ENCODE data around the gene ZNRF3.

Gene ZNRF3

DNA sequence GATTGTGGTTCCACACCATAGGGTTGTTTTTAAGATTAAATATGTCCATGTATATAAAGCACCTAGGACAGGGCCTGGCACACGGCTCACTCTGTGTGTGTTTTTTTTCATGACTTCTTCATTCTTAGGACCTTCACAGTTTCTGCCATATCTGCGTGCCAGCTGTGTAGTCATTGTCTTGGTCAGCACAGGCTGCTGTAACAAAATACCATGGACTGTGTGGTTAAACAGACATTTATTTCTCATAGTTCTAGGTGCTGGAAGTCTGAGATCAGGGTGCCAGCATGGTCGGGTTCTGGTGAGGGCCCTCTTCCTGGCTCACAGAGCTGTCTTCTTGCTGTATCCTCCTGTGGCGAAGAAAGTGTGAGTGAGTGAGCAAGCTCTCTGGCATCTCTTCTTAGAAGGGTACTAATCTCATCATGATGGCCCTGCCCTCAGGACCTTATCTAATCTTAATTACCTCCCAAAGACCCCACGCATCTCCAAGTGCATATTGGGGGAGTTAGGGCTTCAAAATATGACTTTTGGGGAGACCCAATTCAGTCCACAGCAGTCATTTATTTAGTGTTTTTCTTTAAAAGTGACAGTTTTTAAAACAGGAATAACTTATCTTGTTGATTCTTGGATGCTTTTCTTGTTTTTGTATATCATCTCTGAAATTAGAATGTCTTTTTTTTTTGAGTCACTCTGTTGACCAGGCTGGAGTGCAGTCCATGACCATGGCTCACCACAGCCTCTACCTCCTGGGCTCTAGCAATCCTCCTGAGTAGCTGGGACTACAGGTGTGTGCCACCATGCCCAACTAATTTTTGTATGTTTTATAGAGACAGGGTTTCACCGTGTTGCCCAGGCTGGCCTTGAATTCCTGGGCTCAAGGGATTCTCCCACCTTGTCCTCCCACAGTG lies 70.9 kb downstream of the ZNRF3 start:
- DNase-seq = no peak

DNA sequence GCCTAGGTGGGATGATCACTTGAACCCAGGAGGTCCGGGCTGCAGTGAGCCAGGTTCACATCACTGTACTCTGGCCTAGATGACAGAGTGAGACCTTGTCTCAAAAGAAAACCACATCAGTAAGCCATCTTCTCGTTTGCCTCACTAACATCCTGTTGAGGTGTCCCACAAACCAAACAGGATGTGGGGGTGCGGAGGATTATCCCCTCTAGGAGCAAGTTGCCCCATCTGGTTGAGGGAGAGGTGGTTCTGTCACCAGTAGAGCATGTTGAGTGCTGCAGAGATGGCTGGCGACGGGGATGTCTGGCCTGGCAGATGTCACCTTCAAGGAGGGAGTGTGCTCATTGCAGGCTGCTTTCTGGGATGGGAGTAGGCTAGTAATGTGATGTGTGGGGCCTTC lies 72.4 kb downstream of the ZNRF3 start:
- no peak for DNase-seq

DNA sequence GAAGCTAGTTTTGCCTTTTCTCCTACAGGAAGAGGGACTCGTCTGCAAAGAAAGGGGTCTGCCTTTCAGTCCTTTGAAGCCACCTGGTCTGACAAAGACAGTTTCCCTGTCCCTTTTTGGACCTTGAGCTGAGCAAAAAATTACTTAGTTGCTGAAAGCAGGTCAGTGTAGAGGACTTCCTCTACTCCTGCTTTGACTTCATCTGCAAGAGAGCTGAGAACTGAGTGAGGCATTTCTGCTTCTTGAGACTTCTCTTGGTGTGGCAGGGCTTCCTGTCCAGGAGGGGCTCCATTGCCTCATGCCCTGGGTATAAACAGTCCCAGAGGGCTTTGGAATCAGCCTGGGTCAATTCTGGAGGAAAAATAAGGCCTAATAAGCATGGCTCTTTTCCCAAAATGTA lies 73.1 kb downstream of the ZNRF3 start:
- peak in 3 of 4 experiments; percentile 6 to 29 (median 14) for DNase-seq

GRCh38 chr22:28958611-28959010 lies 75.2 kb downstream of the ZNRF3 start:
- DNase-seq = no peak

DNA sequence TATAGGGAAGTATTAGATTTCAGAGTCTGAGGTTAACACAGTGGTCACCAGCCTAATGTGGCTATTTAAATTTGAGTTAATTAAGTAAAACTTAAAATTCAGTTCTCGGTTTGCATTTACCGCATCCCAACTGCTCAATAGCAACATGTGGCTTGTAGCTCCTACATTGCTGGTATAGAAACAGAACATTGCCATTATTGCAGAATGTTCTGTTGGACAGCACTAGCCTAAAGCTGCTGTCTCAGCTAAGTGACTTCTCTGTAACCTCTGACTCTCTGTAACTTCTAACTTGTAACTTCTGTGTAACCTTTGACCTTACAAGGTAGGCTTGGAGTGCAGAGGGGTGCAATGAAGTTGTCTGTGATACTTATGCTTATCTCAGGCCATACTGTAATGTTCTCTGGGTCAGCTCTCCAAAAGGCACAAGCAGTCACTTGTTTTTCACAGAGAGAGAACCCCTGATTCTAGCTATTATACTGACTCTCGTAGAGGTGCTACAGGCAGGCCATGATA lies 78.7 kb downstream of the ZNRF3 start:
- no peak for DNase-seq

DNA sequence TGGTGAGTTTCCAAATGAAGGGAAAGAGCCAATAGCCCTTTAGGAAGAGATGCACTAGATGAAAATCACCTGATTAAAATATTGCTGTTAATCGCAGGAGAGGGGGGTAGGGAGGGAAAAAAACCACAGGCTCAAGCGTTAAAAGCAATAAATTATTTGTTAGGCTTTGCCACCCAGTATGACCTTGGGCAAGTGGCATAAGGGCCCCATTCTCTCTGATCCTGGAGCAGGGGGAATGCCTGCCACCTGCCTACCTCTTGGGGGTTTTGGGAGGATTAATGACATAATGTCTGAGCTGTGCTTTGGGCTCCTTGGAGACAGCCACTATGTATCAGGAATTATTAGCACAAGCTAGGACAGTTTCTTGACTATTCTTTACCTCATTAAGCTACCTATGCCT lies 80.0 kb downstream of the ZNRF3 start:
- no peak for DNase-seq

DNA sequence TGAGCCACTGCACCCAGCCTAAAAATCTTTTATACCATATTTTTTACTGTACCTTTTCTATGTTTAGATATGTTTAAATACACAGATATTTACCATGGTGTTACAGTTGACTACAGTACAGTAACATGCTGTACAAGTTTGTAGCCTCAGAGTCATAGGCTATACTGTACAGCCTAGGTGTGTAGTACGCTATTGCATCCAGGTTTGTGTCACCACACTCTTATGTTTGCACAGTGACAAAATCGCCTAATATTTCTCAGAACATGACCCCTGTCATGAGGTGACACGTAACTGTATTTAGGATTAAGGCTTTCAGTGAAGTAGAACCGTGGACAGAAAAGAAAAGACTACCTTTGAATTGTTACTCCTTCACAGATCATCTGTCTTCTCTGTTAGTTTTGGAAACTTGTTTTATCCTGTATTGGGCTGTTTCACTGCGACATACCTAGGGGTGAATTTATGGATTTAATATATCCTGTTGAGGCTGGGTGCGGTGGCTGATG lies 83.8 kb downstream of the ZNRF3 start:
- no peak for DNase-seq

DNA sequence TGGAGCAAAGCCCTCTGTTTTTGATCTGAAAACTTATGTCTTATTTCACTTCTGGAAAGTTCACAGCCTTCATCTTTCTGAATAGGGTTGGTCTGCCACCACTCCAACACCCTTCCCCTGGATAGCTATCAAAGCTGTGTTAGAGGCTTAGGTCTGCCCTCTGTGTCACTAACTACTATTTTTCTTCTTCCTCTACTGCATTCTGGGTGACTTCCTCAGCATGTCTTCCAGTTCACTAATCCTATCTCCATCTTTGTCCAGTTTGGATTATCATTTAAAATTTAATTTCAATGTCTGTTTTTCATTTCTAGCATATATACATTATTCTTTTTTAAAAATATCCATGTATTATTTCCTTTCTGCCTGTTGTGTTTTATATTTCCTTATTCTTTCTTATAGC lies 84.6 kb downstream of the ZNRF3 start:
- no peak for DNase-seq

GRCh38 chr22:28969401-28970168 lies 86.2 kb downstream of the ZNRF3 start:
- DNase-seq = no peak

- DNase-seq = no peak
These were observed 90.0 kb downstream of the ZNRF3 start for GRCh38 chr22:28973352-28973751.

DNA sequence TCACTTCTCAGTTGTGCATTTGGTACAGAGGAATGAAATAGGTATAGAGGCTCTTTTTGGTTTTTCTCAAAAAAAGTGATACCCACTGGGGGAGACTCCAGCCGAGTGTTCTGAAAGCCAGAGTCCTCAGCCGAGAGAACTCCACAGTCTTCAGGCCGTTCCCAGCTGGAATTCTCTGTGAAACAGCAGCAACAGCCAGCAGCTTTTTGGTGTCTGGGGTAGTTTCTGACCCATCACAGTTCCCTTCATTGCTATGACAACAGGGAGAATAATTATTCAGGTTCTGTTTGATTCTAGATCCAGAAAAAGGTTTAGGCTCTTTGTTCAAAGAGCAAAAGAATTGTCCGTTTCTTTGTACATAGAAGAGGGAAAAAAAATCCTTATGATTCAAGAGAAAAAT lies 93.7 kb downstream of the ZNRF3 start:
- DNase-seq = no peak

DNA sequence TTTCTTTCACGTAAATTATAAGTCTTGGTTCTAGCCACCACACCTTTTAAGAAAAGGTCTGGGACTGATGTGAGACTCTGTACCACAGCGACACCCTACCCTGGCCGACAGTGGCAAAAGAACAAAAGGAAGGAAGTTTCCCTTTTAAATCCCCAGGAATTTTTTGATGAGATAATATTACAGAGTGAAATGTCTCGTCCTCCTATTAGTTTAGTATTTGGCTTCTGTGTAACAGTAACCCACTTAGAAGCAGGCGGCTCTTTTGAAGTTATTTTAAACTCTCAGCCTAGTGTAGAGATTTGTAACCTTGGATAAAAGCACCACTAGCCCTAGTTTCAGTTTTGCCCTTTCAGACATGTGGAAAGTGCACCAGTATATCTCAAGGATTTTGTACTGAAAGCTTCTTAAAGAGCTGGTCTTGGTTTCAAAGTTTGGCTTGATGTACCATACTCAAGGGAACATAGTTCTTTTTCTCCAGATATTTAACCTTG lies 94.2 kb downstream of the ZNRF3 start:
- no peak for DNase-seq

- DNase-seq = peak in 1 of 4 experiments; percentile 9
These were observed 94.8 kb downstream of the ZNRF3 start for GRCh38 chr22:28978158-28978557.

- DNase-seq = no peak
These were observed 95.8 kb downstream of the ZNRF3 start for GRCh38 chr22:28978863-28979796.

DNA sequence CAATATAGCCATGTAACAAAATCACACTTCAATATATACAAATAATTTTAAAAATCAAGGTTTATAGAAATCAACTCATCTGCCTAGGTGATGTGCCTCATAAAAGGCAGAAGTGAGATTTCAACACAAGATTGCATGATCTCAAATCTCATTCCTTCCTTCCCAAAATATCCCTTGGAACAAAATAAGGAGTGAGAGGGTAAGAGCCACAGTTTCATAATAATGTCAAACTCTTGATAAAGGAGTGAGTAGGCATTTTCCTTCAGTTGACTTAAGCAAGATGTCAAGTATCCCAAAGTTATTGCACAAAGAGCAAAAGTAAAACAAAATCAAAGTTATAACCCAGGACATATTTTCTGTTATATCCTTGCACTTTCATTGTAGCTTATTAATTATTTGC lies 97.0 kb downstream of the ZNRF3 start:
- no peak for DNase-seq

- no peak for DNase-seq
These were observed 98.6 kb downstream of the ZNRF3 start for GRCh38 chr22:28981818-28982499.

DNA sequence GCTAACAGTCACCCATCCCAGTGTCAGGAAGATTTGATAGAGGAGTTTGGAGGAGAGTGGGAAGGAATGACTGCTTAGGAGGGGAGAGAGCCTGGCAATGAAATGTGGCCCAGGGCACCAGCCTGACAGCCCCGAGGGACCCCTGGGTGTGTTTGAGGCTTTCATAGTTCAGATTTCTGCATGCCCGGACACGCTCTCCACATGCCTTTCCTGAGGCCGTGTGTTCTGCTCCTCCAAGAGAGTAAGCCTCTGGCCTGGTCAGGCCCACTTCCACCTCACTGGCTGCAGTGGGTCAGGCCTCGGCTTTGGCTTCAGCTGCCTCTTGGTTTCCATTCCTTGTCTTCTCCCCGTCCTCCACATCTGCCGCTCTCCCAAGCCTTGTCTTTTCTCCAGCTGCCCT lies 99.8 kb downstream of the ZNRF3 start:
- no peak for DNase-seq

GRCh38 chr22:28983788-28984441 lies 100.5 kb downstream of the ZNRF3 start:
- DNase-seq = no peak

DNA sequence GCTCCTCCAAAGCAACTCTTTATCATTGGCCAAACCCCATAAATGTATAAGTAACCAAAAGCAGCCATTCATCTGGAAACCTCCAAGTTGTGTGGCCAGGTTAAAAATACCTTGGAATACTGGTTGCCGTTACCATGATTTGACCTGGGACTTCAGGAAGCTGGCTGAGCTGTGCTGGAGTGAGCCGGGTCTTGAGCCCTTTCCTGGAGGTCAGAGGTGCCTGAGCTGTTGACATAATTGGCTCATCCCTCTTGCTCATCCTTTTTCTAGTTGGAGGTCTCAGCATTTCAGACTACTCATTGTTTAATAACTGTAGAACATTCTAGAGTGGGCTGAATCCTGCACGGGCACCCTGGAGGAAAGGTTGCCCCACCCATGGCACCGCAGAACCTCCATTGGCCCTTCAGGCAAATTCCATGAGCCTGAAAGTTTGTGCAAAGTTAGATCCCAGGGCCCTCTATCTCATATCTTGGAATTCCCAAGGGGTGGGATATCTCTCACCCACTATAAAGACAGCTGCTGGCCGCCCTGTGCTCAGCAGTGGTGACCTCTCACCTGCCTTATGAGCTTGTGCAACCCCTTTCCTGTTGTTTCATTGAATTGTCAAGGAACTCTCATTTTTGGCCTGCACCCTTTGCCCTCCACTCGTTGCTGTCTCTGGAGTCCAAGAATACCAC lies 101.2 kb downstream of the ZNRF3 start:
- no peak for DNase-seq

- DNase-seq = no peak
These were observed 102.4 kb downstream of the ZNRF3 start for GRCh38 chr22:28985581-28986290.

Measured in suppressor macrophage (primary cell).